A673 (cell line): ENCODE results near the gene NAV2. TPM values are rescaled to one million over a fixed set of nuclear protein-coding genes. Genes with fewer than 3 reads are reported as not detected.

Experiments
- BruUV-seq: library from RNA; stranded (reverse); fragments of 400-500 nt; replicated peaks from 2 replicates; lab custom pipeline; 2021; lab: Mats Ljungman, UMichigan
- CTCF ChIA-PET: fragments of 300-600 bp; sonication (Branson Sonifier 250); formaldehyde crosslinking; loops from one replicate; lab custom pipeline; 2022; ENCODE audit warnings: antibody characterized with exemption; lab: Charles Lee
- POLR2A ChIA-PET: fragments of 300-600 bp; sonication (Branson Sonifier 250); formaldehyde crosslinking; loops from one replicate; lab custom pipeline; 2022; ENCODE audit warnings: antibody characterized with exemption; ENCODE audit not compliant: low non-redundant PET; lab: Charles Lee
- DNase-seq: peaks from one replicate; pipeline ENCODE4 v3.0.0-alpha.2; 2015; ENCODE audit warnings: low spot score
- H3K27ac ChIP-seq: fragments of 200-600 bp; sonication (generic); 2 replicates; pipeline ENCODE4 v1.5.1; 2016; ENCODE audit warnings: mixed run types, low read depth, mild to moderate bottlenecking, mixed read lengths, antibody characterized with exemption, low read length; ENCODE audit not compliant: poor library complexity, severe bottlenecking
- H3K27me3 ChIP-seq: fragments of 200-600 bp; sonication (generic); replicated peaks from 2 replicates; pipeline ENCODE4 v1.6.1; 2017; ENCODE audit warnings: mixed run types, low read depth, mild to moderate bottlenecking, mixed read lengths, antibody characterized with exemption, low read length; ENCODE audit not compliant: insufficient read depth, poor library complexity
- H3K36me3 ChIP-seq: fragments of 200-600 bp; sonication (generic); 2 replicates; pipeline ENCODE4 v1.6.1; 2016; ENCODE audit warnings: mixed run types, mild to moderate bottlenecking, mixed read lengths, antibody characterized with exemption, low read length; ENCODE audit not compliant: insufficient read depth, poor library complexity, severe bottlenecking
- H3K4me1 ChIP-seq: fragments of 200-600 bp; sonication (generic); 2 replicates; pipeline ENCODE4 v1.6.1; 2017; ENCODE audit warnings: mixed run types, mild to moderate bottlenecking, mixed read lengths, antibody characterized with exemption, low read length; ENCODE audit not compliant: insufficient read depth, poor library complexity, severe bottlenecking
- H3K4me3 ChIP-seq: fragments of 200-600 bp; sonication (generic); 2 replicates; pipeline ENCODE4 v1.5.1; 2016; ENCODE audit warnings: low read depth, mixed run types, mild to moderate bottlenecking, mixed read lengths, low read length; ENCODE audit not compliant: poor library complexity, severe bottlenecking
- H3K9me3 ChIP-seq: fragments of 200-600 bp; sonication (generic); 2 replicates; pipeline ENCODE4 v1.6.1; 2016; ENCODE audit warnings: mixed run types, low read depth, mild to moderate bottlenecking, mixed read lengths, antibody characterized with exemption, low read length; ENCODE audit not compliant: poor library complexity, severe bottlenecking
- CTCF ChIP-seq: fragments of 300-800, 200-600 bp; sonication (generic); conservative IDR thresholded peaks from 2 replicates; pipeline ENCODE4 v1.5.1; 2017; ENCODE audit warnings: low read depth, mild to moderate bottlenecking, antibody characterized with exemption, low read length, moderate library complexity, mixed read lengths
- EZH2 ChIP-seq: fragments of 200-600 bp; sonication (generic); IDR thresholded peaks from 2 replicates; pipeline ENCODE4 v1.6.1; 2017; ENCODE audit warnings: borderline replicate concordance, low read depth, mild to moderate bottlenecking, mixed read lengths, antibody characterized with exemption, low read length; ENCODE audit not compliant: poor library complexity, severe bottlenecking
- intact Hi-C: fragments of 100-400 bp; cut with micrococcal nuclease; formaldehyde crosslinking; loops from one replicate; pipeline ENCODE4 v1.10.0; 2022; ENCODE audit not compliant: unreplicated experiment
- total RNA-seq: library from RNA; stranded (reverse); gene quantifications from 2 replicates; pipeline ENCODE4 v1.2.3, GENCODE V29; 2021

Gene NAV2
- total RNA-seq, 1 experiment from 2014 or later: not detected

GRCh38 chr11:19953336-19953735 lies 240.7 kb downstream of the NAV2 start:
- intact Hi-C loops: loop anchor here (5.0 kb wide), 3 partner anchors 159 to 399 kb away; no protein-coding TSS in a partner anchor
- BruUV-seq: no TSS peak
- no peaks in the 10 kb centered on the region for H3K36me3 ChIP-seq
- POLR2A ChIA-PET: no interaction called here
- no peaks in the 10 kb centered on the region for H3K9me3 ChIP-seq
- CTCF ChIA-PET: interaction anchor here (1.1 kb wide), 1 partner anchor 179 kb away, joined by 3 read pairs; no protein-coding TSS in a partner anchor
- H3K27me3 ChIP-seq: peaks cover 12% of the 10 kb centered on the region
- H3K27ac ChIP-seq: no peak overlapping the region
- H3K4me1 ChIP-seq: no peaks in the 10 kb centered on the region
- DNase-seq: no peak
- TF ChIP-seq CTCF (no peak), EZH2 (no peak)
- no peak overlapping the region for H3K4me3 ChIP-seq

GRCh38 chr11:19953909-19954308 lies 241.3 kb downstream of the NAV2 start:
- DNase-seq: peak; percentile 3
- H3K27ac ChIP-seq: no peak overlapping the region
- no peaks in the 10 kb centered on the region for H3K4me1 ChIP-seq
- TF ChIP-seq CTCF (peak; percentile 22; the same call in 1 of the 2 replicates), EZH2 (no peak)
- CTCF ChIA-PET: no interaction called here
- POLR2A ChIA-PET: no interaction called here
- H3K4me3 ChIP-seq: no peak overlapping the region
- no peaks in the 10 kb centered on the region for H3K9me3 ChIP-seq
- intact Hi-C loops: loop anchor here (5.0 kb wide), 3 partner anchors 158 to 398 kb away; no protein-coding TSS in a partner anchor
- peaks cover 12% of the 10 kb centered on the region for H3K27me3 ChIP-seq
- H3K36me3 ChIP-seq: no peaks in the 10 kb centered on the region
- no TSS peak for BruUV-seq

- H3K4me1 ChIP-seq: no peaks in the 10 kb centered on the region
- TF ChIP-seq EZH2: no peak
- no peak for TF ChIP-seq CTCF
- DNase-seq: no peak
- H3K9me3 ChIP-seq: no peaks in the 10 kb centered on the region
- no TSS peak for BruUV-seq
- POLR2A ChIA-PET: no interaction called here
- no peaks in the 10 kb centered on the region for H3K36me3 ChIP-seq
- H3K27me3 ChIP-seq: peaks cover 12% of the 10 kb centered on the region
- intact Hi-C loops: loop anchor here (5.0 kb wide), 3 partner anchors 157 to 397 kb away; no protein-coding TSS in a partner anchor
- CTCF ChIA-PET: no interaction called here
- H3K27ac ChIP-seq: no peak overlapping the region
- H3K4me3 ChIP-seq: no peak overlapping the region
Observed at GRCh38 chr11:19954899-19955298, 242.3 kb downstream of the NAV2 start.
